ENCODE data around the gene CRYBG3. TPM values are rescaled to one million over a fixed set of nuclear protein-coding genes. Genes with fewer than 3 reads are reported as not detected.

CRYBG3 gene
- total RNA-seq, 1 donor from 2014 or later: 18.5 TPM

DNA sequence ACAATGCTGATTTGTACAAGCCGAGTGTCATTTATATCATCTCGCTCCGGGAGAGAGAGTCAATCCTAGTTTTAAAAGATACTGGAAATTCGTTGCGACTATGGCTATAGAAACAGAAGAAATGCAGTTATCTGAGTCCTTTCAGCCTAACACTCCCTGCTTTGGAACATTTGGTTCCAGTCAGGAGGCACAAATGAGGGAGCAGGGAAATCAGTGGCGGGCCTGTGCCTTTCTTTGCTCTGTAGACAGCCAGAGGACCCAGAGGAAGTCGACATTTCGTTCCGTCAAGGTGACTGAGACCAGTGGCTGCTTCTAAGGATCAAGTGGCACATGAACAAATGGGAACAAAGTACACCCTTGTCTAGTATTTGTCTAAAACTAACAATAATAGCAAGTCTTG is 151.2 kb downstream of the CRYBG3 start:
- H3K9me3 Mint-ChIP-seq (ENCODE audit: unreplicated experiment): no peaks in the 10 kb centered on the region
- H3K27me3 Mint-ChIP-seq (ENCODE audit: unreplicated experiment): peaks cover 4% of the 10 kb centered on the region
- TF ChIP-seq, protein P1, sequence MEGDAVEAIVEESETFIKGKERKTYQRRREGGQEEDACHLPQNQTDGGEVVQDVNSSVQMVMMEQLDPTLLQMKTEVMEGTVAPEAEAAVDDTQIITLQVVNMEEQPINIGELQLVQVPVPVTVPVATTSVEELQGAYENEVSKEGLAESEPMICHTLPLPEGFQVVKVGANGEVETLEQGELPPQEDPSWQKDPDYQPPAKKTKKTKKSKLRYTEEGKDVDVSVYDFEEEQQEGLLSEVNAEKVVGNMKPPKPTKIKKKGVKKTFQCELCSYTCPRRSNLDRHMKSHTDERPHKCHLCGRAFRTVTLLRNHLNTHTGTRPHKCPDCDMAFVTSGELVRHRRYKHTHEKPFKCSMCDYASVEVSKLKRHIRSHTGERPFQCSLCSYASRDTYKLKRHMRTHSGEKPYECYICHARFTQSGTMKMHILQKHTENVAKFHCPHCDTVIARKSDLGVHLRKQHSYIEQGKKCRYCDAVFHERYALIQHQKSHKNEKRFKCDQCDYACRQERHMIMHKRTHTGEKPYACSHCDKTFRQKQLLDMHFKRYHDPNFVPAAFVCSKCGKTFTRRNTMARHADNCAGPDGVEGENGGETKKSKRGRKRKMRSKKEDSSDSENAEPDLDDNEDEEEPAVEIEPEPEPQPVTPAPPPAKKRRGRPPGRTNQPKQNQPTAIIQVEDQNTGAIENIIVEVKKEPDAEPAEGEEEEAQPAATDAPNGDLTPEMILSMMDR (IDR thresholded peaks at IDR 0.05; ENCODE audit: unreplicated experiment): no peak
- DNase-seq (ENCODE audit: low spot score): no peak
- peaks cover 5% of the 10 kb centered on the region for H3K4me1 Mint-ChIP-seq (ENCODE audit: unreplicated experiment)
- H3K4me3 Mint-ChIP-seq (ENCODE audit: unreplicated experiment): peak overlapping the region; percentile 80
- no peaks in the 10 kb centered on the region for H3K36me3 Mint-ChIP-seq (ENCODE audit: low read depth, unreplicated experiment)
- H3K27ac Mint-ChIP-seq (ENCODE audit: unreplicated experiment): no peak overlapping the region

DNA sequence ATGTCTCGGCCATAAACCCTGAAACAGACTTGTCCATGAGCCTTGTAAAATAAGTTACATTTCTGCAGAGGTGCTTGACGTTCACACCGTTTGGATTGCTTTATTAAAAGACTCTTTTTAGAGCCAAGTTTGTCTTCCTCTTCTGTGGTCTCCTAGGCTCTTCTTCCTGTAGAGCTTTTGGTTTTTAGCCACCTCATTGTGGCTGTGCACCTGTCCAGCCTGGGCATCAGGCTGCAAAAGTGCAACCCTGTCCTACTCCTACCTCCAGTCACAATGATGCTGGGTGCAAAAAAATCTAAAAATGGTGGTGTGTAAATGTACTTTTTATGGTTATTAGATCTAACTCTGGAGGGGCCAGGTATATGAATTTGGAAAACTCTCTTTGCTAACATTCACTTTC is 153.2 kb downstream of the CRYBG3 start:
- DNase-seq (ENCODE audit: low spot score): no peak
- Mint-ChIP-seq H3K36me3 (ENCODE audit: low read depth, unreplicated experiment) (no peaks in the 10 kb centered on the region), H3K27me3 (ENCODE audit: unreplicated experiment) (peaks cover 4% of the 10 kb centered on the region), H3K4me3 (ENCODE audit: unreplicated experiment) (no peak overlapping the region), H3K9me3 (ENCODE audit: unreplicated experiment) (no peaks in the 10 kb centered on the region), H3K4me1 (ENCODE audit: unreplicated experiment) (peaks cover 5% of the 10 kb centered on the region), H3K27ac (ENCODE audit: unreplicated experiment) (no peak overlapping the region)
- TF ChIP-seq, protein P1 (IDR thresholded peaks at IDR 0.05; ENCODE audit: unreplicated experiment): no peak

DNA sequence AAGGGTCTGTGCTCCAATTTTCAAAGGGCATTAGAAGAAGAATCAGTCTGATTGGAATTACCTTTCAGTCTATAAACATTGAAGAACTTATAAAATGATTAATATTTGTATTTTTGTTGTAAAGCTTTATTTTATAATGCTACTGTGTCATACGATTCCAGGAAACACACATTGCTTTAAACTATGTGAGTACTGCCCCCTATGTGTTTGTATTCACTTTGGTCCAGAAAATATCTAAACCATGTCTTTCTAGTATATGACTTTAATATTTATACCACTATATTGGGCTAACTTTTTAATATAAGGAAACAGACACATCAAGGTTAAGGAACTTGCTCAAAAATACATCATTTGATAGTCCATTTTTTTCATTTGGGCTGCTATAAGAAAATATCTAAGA is 153.7 kb downstream of the CRYBG3 start:
- TF ChIP-seq, protein P1 (IDR thresholded peaks at IDR 0.05; ENCODE audit: unreplicated experiment): no peak
- Mint-ChIP-seq H3K4me1 (ENCODE audit: unreplicated experiment) (peaks cover 5% of the 10 kb centered on the region), H3K36me3 (ENCODE audit: low read depth, unreplicated experiment) (no peaks in the 10 kb centered on the region), H3K27me3 (ENCODE audit: unreplicated experiment) (peaks cover 4% of the 10 kb centered on the region), H3K9me3 (ENCODE audit: unreplicated experiment) (no peaks in the 10 kb centered on the region), H3K4me3 (ENCODE audit: unreplicated experiment) (no peak overlapping the region), H3K27ac (ENCODE audit: unreplicated experiment) (no peak overlapping the region)
- no peak for DNase-seq (ENCODE audit: low spot score)

DNA sequence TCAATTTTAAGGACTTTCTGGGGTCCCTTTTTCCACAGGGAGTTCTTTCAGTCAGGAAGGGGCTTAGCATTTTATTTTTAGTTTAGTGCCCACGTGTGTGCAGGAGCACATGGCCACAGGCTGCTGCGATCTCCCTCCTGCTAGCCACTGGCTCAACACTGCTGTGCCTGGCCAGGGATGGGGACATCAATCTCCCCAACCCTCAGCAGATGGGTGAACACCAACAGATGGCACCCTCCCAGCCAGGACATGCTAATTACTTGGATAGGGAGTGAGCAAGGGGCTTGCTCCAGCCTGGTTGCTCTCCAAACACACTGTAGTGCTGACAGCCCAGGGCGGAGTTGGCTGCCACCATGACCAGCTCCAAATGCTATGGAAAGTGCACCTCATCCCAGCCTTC is 157.8 kb downstream of the CRYBG3 start:
- H3K9me3 Mint-ChIP-seq (ENCODE audit: unreplicated experiment): no peaks in the 10 kb centered on the region
- H3K27ac Mint-ChIP-seq (ENCODE audit: unreplicated experiment): no peak overlapping the region
- no peaks in the 10 kb centered on the region for H3K27me3 Mint-ChIP-seq (ENCODE audit: unreplicated experiment)
- no peak overlapping the region for H3K4me3 Mint-ChIP-seq (ENCODE audit: unreplicated experiment)
- TF ChIP-seq, protein P1 (IDR thresholded peaks at IDR 0.05; ENCODE audit: unreplicated experiment): no peak
- no peaks in the 10 kb centered on the region for H3K36me3 Mint-ChIP-seq (ENCODE audit: low read depth, unreplicated experiment)
- peaks cover 3% of the 10 kb centered on the region for H3K4me1 Mint-ChIP-seq (ENCODE audit: unreplicated experiment)
- DNase-seq (ENCODE audit: low spot score): no peak

DNA sequence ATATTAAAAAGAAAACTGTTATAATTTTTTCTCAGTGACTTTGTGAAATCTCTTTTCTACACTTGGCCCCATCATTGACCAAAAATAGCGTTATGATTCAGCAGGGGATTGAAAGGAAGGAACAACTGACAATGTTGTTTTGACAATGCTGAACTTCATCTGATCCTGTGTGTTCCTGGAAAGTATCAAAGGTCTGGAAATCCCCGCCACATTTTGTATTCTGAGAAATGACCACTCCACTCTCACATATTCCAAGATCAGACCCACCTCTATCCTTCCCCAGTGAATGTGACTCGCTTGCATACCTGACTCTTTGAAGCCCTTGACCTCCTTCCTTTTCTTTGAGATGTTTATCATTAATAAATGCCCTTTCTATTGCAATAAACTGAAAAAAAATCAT is 160.1 kb downstream of the CRYBG3 start:
- H3K27ac Mint-ChIP-seq (ENCODE audit: unreplicated experiment): no peak overlapping the region
- peaks cover 3% of the 10 kb centered on the region for H3K4me1 Mint-ChIP-seq (ENCODE audit: unreplicated experiment)
- H3K27me3 Mint-ChIP-seq (ENCODE audit: unreplicated experiment): no peaks in the 10 kb centered on the region
- TF ChIP-seq, protein P1 (IDR thresholded peaks at IDR 0.05; ENCODE audit: unreplicated experiment): no peak
- no peaks in the 10 kb centered on the region for H3K36me3 Mint-ChIP-seq (ENCODE audit: low read depth, unreplicated experiment)
- H3K9me3 Mint-ChIP-seq (ENCODE audit: unreplicated experiment): no peaks in the 10 kb centered on the region
- no peak for DNase-seq (ENCODE audit: low spot score)
- H3K4me3 Mint-ChIP-seq (ENCODE audit: unreplicated experiment): no peak overlapping the region
